Endometrial microvascular endothelial cells (primary cell): Measurements from ENCODE around the gene PDLIM4. TPM values are rescaled to one million over a fixed set of nuclear protein-coding genes. Genes with fewer than 3 reads are reported as not detected.

Experiments used
- in situ Hi-C: cut with HindIII; loops from 2 replicates; pipeline ENCODE4 v1.10.0; 2017; ENCODE audit warnings: low sequenced_read_pairs, low pct_unique_long_range_greater_than_20kb; ENCODE audit errors: inconsistent ontology term
- total RNA-seq: library from RNA; depleted of rRNA; stranded (reverse); fragments of >200 nt; gene quantifications from one replicate; pipeline ENCODE4 v1.2.3, GENCODE V29; 2015; ENCODE audit errors: inconsistent ontology term

PDLIM4 gene
- total RNA-seq, 1 donor from 2014 or later, result 113 TPM

GRCh38 chr5:132225165-132226032 is 32.1 kb upstream of the PDLIM4 start:
- in situ Hi-C loops, result no loop called here

GRCh38 chr5:132226516-132227234 is 30.8 kb upstream of the PDLIM4 start:
- in situ Hi-C loops, result no loop called here

GRCh38 chr5:132227235-132227484 is 30.3 kb upstream of the PDLIM4 start:
- in situ Hi-C loops, result no loop called here

- in situ Hi-C loops, result no loop called here
Measured at GRCh38 chr5:132227485-132228240, 29.8 kb upstream of the PDLIM4 start, which contains the start of gene P4HA2. P4HA2 (minus strand) TSS chr5:132227853; CDS start chr5:132218626, 9,227 bp downstream.

GRCh38 chr5:132228241-132229035 is 29.1 kb upstream of the PDLIM4 start:
- in situ Hi-C loops, result no loop called here

GRCh38 chr5:132229236-132229635 is 28.3 kb upstream of the PDLIM4 start:
- in situ Hi-C loops, result no loop called here

- in situ Hi-C loops, result no loop called here
Measured at GRCh38 chr5:132230871-132231270, 26.6 kb upstream of the PDLIM4 start.

GRCh38 chr5:132232465-132232864 is 25.0 kb upstream of the PDLIM4 start:
- in situ Hi-C loops, result no loop called here

GRCh38 chr5:132233081-132233480 is 24.4 kb upstream of the PDLIM4 start:
- in situ Hi-C loops, result no loop called here

GRCh38 chr5:132233811-132234683 is 23.4 kb upstream of the PDLIM4 start:
- in situ Hi-C loops, result no loop called here

- in situ Hi-C loops, result no loop called here
Measured at GRCh38 chr5:132234684-132235062, 22.8 kb upstream of the PDLIM4 start.

- in situ Hi-C loops, result no loop called here
Measured at GRCh38 chr5:132235340-132235739, 22.2 kb upstream of the PDLIM4 start.

- in situ Hi-C loops, result no loop called here
Measured at GRCh38 chr5:132237141-132237540, 20.4 kb upstream of the PDLIM4 start.

GRCh38 chr5:132237670-132238069 is 19.8 kb upstream of the PDLIM4 start:
- in situ Hi-C loops, result no loop called here

- in situ Hi-C loops, result no loop called here
Measured at GRCh38 chr5:132238169-132238744, 19.2 kb upstream of the PDLIM4 start.

- in situ Hi-C loops, result no loop called here
Measured at GRCh38 chr5:132238901-132239500, 18.5 kb upstream of the PDLIM4 start.

- in situ Hi-C loops, result no loop called here
Measured at GRCh38 chr5:132239776-132240175, 17.7 kb upstream of the PDLIM4 start.
